Measurements from ENCODE around the gene COPG1. TPM values are rescaled to one million over a fixed set of nuclear protein-coding genes. Genes with fewer than 3 reads are reported as not detected.

The COPG1 gene
- total and polyA plus RNA-seq, 2 of the 13 experiments (the other 11 are each of a cell fraction or from before 2014, with no cell fraction given), result 98.6 to 166 TPM

GRCh38 chr3:129218742-129219141 is 30.7 kb upstream of the COPG1 start:
- Histone ChIP-seq H3K27ac (ENCODE audit: extremely low read length, insufficient read depth, low read length) (no peak overlapping the region), H3K4me1 (ENCODE audit: insufficient read depth, low read length) (peaks cover 21% of the 10 kb centered on the region), H3K9ac (ENCODE audit: insufficient read depth, low read depth, low read length) (no peak overlapping the region), H3K4me3 (replicated peaks in 1 of 3; ENCODE audit: insufficient read depth in 1 of 3, low read depth in 2 of 3, low read length in 3 of 3) (no peak overlapping the region), H3K27me3 (ENCODE audit: control insufficient read depth in 1 of 2, insufficient read depth in 2 of 2, low read length in 2 of 2) (peaks cover 0 to 2% of the 10 kb centered on the region in 2 experiments; a peak in 1 of 5 replicates), H3K36me3 (replicated peaks in 1 of 2; ENCODE audit: control insufficient read depth in 1 of 2, insufficient read depth in 2 of 2, low read length in 2 of 2) (no peaks in the 10 kb centered on the region), H3K4me2 (ENCODE audit: low read depth, low read length) (no peak overlapping the region), H2AFZ (ENCODE audit: low read length) (no peak overlapping the region), H4K20me1 (ENCODE audit: insufficient read depth, low read length) (no peaks in the 10 kb centered on the region), H3K79me2 (ENCODE audit: insufficient read depth, low read length) (no peaks in the 10 kb centered on the region), H3K9me3 (ENCODE audit: low read length) (no peaks in the 10 kb centered on the region)
- POLR2A ChIA-PET, result no interaction called here
- no peak for ATAC-seq
- TF ChIP-seq ZBTB33 (CRISPR knock-in tag; IDR thresholded peaks at IDR 0.05) (no peak), SOX5 (CRISPR knock-in tag; IDR thresholded peaks at IDR 0.05; ENCODE audit: borderline replicate concordance) (no peak), SRY (CRISPR knock-in tag; IDR thresholded peaks at IDR 0.05) (no peak), MEIS1 (CRISPR knock-in tag; IDR thresholded peaks at IDR 0.05; ENCODE audit: borderline replicate concordance) (no peak), RARA (CRISPR knock-in tag; IDR thresholded peaks at IDR 0.05) (no peak), NCOR1 (IDR thresholded peaks at IDR 0.05; ENCODE audit: borderline replicate concordance, low read length) (no peak), MAZ (IDR thresholded peaks at IDR 0.05; ENCODE audit: borderline replicate concordance, low read depth, low read length) (no peak), MAZ (CRISPR knock-in tag; IDR thresholded peaks at IDR 0.05; ENCODE audit: low read depth) (no peak), PHF20 (CRISPR knock-in tag; IDR thresholded peaks at IDR 0.05) (no peak), HCFC1 (IDR thresholded peaks at IDR 0.05; ENCODE audit: low read depth, low read length) (no peak), ZNF672 (CRISPR knock-in tag; IDR thresholded peaks at IDR 0.05) (no peak), XBP1 (CRISPR knock-in tag; IDR thresholded peaks at IDR 0.05) (no peak), ZNF574 (CRISPR knock-in tag; IDR thresholded peaks at IDR 0.05) (no peak), ZSCAN12 (CRISPR knock-in tag; IDR thresholded peaks at IDR 0.05) (no peak)
- CTCF ChIA-PET (ENCODE audit: low intra/inter-chr PET ratio, low total read pairs), result no interaction called here
- WGBS (ENCODE audit: low lambda C conversion rate), result 95% methylated on average over 2 of the region's 2 CpGs
- no TSS peak for BruUV-seq (replicated peaks)
- intact Hi-C loops (cut with micrococcal nuclease; ENCODE audit: unreplicated experiment), result no loop called here
- no peak for FAIRE-seq
- DNase-seq (ENCODE audit: low spot score), result no peak
- in situ Hi-C loops (cut with HindIII; ENCODE audit: extremely low pct_ligation_motif_present, low pct_unique_long_range_greater_than_20kb), result no loop called here
